DOHH2 (cell line): Measurements from ENCODE around the gene GRK1.

Experiments
- CTCF ChIP-seq: fragments of 200-600 bp; sonication (generic); IDR thresholded peaks from one replicate; pipeline ENCODE4 v1.5.1; 2014; ENCODE audit warnings: antibody characterized with exemption, mild to moderate bottlenecking, low read depth, low read length; ENCODE audit not compliant: poor library complexity, severe bottlenecking
- EZH2phosphoT487 ChIP-seq: fragments of 200-600 bp; sonication (generic); IDR thresholded peaks from 2 replicates; pipeline ENCODE4 v1.6.1; 2017; ENCODE audit warnings: borderline replicate concordance, mild to moderate bottlenecking, antibody characterized with exemption, low read length, moderate library complexity, mixed read lengths

DNA sequence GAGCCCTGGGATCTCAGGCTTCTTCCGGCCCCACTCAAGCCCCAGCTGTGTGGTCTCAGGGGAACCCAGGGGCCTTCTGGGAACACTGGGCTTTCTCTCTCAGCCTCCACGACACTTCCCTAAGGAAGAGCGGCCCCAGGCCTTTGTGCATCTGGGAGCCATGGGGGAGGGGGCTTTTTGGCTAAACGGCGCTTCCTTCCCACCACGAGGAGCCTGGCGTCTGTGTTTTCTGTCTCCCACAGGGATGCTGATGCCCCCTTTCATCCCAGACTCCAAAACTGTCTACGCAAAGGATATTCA lies 67.8 kb downstream of the GRK1 start:
- TF ChIP-seq CTCF (no peak), EZH2phosphoT487 (no peak)
